ENCODE measurements around the gene PRDM16.

Gene PRDM16

GRCh38 chr1:3453203-3453761 is 384.3 kb downstream of the PRDM16 start (continued):
- TF ChIP-seq ZBTB10 (tag by site-specific recombination; IDR thresholded peaks at IDR 0.05) = peak; percentile 79; the same call in 1 of the 2 replicates
- peak; percentile 39 for TF ChIP-seq KLF1 (tag by site-specific recombination; IDR thresholded peaks at IDR 0.05)
- peak; percentile 67 for TF ChIP-seq IKZF3 (tag by site-specific recombination; IDR thresholded peaks at IDR 0.05)
- peak; percentile 74 for TF ChIP-seq HIC1 (tag by site-specific recombination; IDR thresholded peaks at IDR 0.05)
- peak; percentile 62 for TF ChIP-seq ZEB2 (tag by site-specific recombination; IDR thresholded peaks at IDR 0.05)
- TF ChIP-seq ZNF292 (tag by site-specific recombination; IDR thresholded peaks at IDR 0.05; ENCODE audit: borderline replicate concordance, low read depth) = no peak
- no peak for TF ChIP-seq ZFP37 (tag by site-specific recombination; IDR thresholded peaks at IDR 0.05)
- no peak for TF ChIP-seq ZNF350 (tag by site-specific recombination; IDR thresholded peaks at IDR 0.05)
- peak; percentile 91 for TF ChIP-seq CTCF (tag by site-specific recombination; IDR thresholded peaks at IDR 0.05)
- TF ChIP-seq ZNF140 (tag by site-specific recombination; IDR thresholded peaks at IDR 0.05) = no peak
- TF ChIP-seq ZSCAN30 (tag by site-specific recombination; IDR thresholded peaks at IDR 0.05) = peak; percentile 97
- peak; percentile 53; the same call in 1 of the 2 replicates for TF ChIP-seq EGR2 (tag by site-specific recombination; IDR thresholded peaks at IDR 0.05; ENCODE audit: low read depth)
- TF ChIP-seq, protein P1, sequence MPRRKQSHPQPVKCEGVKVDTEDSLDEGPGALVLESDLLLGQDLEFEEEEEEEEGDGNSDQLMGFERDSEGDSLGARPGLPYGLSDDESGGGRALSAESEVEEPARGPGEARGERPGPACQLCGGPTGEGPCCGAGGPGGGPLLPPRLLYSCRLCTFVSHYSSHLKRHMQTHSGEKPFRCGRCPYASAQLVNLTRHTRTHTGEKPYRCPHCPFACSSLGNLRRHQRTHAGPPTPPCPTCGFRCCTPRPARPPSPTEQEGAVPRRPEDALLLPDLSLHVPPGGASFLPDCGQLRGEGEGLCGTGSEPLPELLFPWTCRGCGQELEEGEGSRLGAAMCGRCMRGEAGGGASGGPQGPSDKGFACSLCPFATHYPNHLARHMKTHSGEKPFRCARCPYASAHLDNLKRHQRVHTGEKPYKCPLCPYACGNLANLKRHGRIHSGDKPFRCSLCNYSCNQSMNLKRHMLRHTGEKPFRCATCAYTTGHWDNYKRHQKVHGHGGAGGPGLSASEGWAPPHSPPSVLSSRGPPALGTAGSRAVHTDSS (tag by site-specific recombination; IDR thresholded peaks at IDR 0.05) = no peak
- TF ChIP-seq SP3 (tag by site-specific recombination; IDR thresholded peaks at IDR 0.05) = peak; percentile 75
- no peak for TF ChIP-seq ZNF157 (tag by site-specific recombination; IDR thresholded peaks at IDR 0.05)
- no peak for TF ChIP-seq ZNF248 (tag by site-specific recombination; IDR thresholded peaks at IDR 0.05)
- peak; percentile 91 for TF ChIP-seq GLIS2 (tag by site-specific recombination; IDR thresholded peaks at IDR 0.05)
- TF ChIP-seq, protein P2, sequence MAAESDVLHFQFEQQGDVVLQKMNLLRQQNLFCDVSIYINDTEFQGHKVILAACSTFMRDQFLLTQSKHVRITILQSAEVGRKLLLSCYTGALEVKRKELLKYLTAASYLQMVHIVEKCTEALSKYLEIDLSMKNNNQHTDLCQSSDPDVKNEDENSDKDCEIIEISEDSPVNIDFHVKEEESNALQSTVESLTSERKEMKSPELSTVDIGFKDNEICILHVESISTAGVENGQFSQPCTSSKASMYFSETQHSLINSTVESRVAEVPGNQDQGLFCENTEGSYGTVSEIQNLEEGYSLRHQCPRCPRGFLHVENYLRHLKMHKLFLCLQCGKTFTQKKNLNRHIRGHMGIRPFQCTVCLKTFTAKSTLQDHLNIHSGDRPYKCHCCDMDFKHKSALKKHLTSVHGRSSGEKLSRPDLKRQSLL (tag by site-specific recombination; IDR thresholded peaks at IDR 0.05) = peak; percentile 68; the same call in 1 of the 2 replicates
- peak; percentile 62; the same call in 1 of the 2 replicates for TF ChIP-seq KLF8 (tag by site-specific recombination; IDR thresholded peaks at IDR 0.05)
- peak; percentile 56; the same call in 1 of the 2 replicates for TF ChIP-seq ZFHX2 (tag by site-specific recombination; conservative IDR thresholded peaks at IDR 0.05)
- no peak for TF ChIP-seq ZNF677 (tag by site-specific recombination; IDR thresholded peaks at IDR 0.05)
